HCT116 (cell line): ENCODE results near the gene NEUROD1. TPM values are rescaled to one million over a fixed set of nuclear protein-coding genes. Genes with fewer than 3 reads are reported as not detected.

ENCODE experiments used
- ATAC-seq: fragments of 200-7000 bp; cut with Tn5 transposase; 2 replicates; pipeline ENCODE4 v1.9.1; 2020; ENCODE audit warnings: mild to moderate bottlenecking, moderate library complexity
- BruUV-seq: library from RNA; stranded (reverse); fragments of 400-500 nt; replicated peaks from 2 replicates; lab custom pipeline; 2021; lab: Mats Ljungman, UMichigan
- CTCF ChIA-PET: fragments of 300-600 bp; sonication (Branson Sonifier 250); formaldehyde crosslinking; loops from one replicate; lab custom pipeline; 2021; ENCODE audit warnings: antibody characterized with exemption; lab: Charles Lee
- POLR2A ChIA-PET: fragments of 300-600, 350-600 bp; sonication (Branson Sonifier 250); formaldehyde crosslinking; loops from one replicate; lab custom pipeline; 2021; ENCODE audit warnings: antibody characterized with exemption; lab: Charles Lee
- RAD21 ChIA-PET, 2 experiments: fragments of 300-600 bp; sonication (Branson Sonifier 250); formaldehyde crosslinking; loops; one replicate each; lab custom pipeline; 2023; ENCODE audit warnings: low total read pairs in 2 of 2; ENCODE audit not compliant: uncharacterized antibody in 2 of 2, unreplicated experiment in 2 of 2, low non-redundant PET in 1 of 2; lab: Charles Lee
- DNase-seq: peaks from one replicate; pipeline ENCODE4 v3.0.0-alpha.2; 2010; ENCODE audit warnings: low read depth, low spot score
- H2AFZ ChIP-seq: fragments of 200-600 bp; shearing (Covaris generic), sonication (generic); 2 replicates; pipeline ENCODE4 v1.6.1; 2017; ENCODE audit warnings: low read depth, mixed run types, mixed read lengths, antibody characterized with exemption, low read length; ENCODE audit not compliant: poor library complexity, severe bottlenecking
- H3K27ac ChIP-seq: 2 replicates; pipeline ENCODE4 v1.5.1; 2012; ENCODE audit warnings: low read depth, low read length
- H3K27me3 ChIP-seq: fragments of 200-600 bp; sonication (generic); 2 replicates; pipeline ENCODE4 v1.6.1; 2016; ENCODE audit warnings: mixed run types, low read length, mixed read lengths; ENCODE audit not compliant: insufficient read depth
- H3K36me3 ChIP-seq, 2 experiments: fragments of 200-500 bp in 1 of 2; fragments of 200-600 bp in 1 of 2; sonication (Bioruptor generic) in 1 of 2; sonication (generic) in 1 of 2; 2 replicates each; pipeline versions ENCODE4 v1.5.1 to v1.6.1; 2014 to 2016; ENCODE audit warnings: low read length in 2 of 2, inconsistent platforms in 1 of 2, mixed read lengths in 1 of 2, mixed run types in 1 of 2; ENCODE audit not compliant: insufficient read depth in 2 of 2, control insufficient read depth in 1 of 2
- H3K4me1 ChIP-seq, 2 experiments: fragments of 200-600 bp in 1 of 2; sonication (generic) in 1 of 2; 2 replicates each; pipeline versions ENCODE4 v1.5.1 to v1.6.1; 2012 to 2017; ENCODE audit warnings: low read length in 2 of 2, inconsistent platforms in 1 of 2, mild to moderate bottlenecking in 1 of 2, mixed read lengths in 1 of 2, mixed run types in 1 of 2, moderate library complexity in 1 of 2; ENCODE audit not compliant: insufficient read depth in 2 of 2, control insufficient read depth in 1 of 2
- H3K4me2 ChIP-seq: fragments of 200-600 bp; sonication (generic); 2 replicates; pipeline ENCODE4 v1.6.1; 2017; ENCODE audit warnings: mixed run types, low read length, mixed read lengths
- H3K4me3 ChIP-seq, 2 experiments: fragments of 200-600 bp in 1 of 2; sonication (generic) in 1 of 2; replicated peaks in 1 of 2; 2 replicates each; pipeline ENCODE4 v1.5.1; 2011 to 2016; ENCODE audit warnings: low read length in 2 of 2, control low read depth in 1 of 2, low read depth in 1 of 2, mild to moderate bottlenecking in 1 of 2, mixed read lengths in 1 of 2, mixed run types in 1 of 2
- H3K79me2 ChIP-seq: fragments of 200-600 bp; sonication (generic); 2 replicates; pipeline ENCODE4 v1.6.1; 2017; ENCODE audit warnings: mild to moderate bottlenecking, mixed run types, low read length, moderate library complexity, mixed read lengths; ENCODE audit not compliant: insufficient read depth
- H3K9ac ChIP-seq: fragments of 200-600 bp; sonication (generic); 2 replicates; pipeline ENCODE4 v1.6.1; 2016; ENCODE audit warnings: low read length, mixed read lengths
- H3K9me2 ChIP-seq: fragments of 200-600 bp; sonication (generic), shearing (Covaris generic); 2 replicates; pipeline ENCODE4 v1.6.1; 2017; ENCODE audit warnings: mixed run types, mild to moderate bottlenecking, moderate library complexity; ENCODE audit not compliant: insufficient read depth
- H3K9me3 ChIP-seq, 2 experiments: fragments of 200-500 bp in 1 of 2; fragments of 200-600 bp in 1 of 2; sonication (Bioruptor generic) in 1 of 2; sonication (generic) in 1 of 2; 2 replicates each; pipeline ENCODE4 v1.6.1; 2014 to 2017; ENCODE audit warnings: low read length in 2 of 2, mixed read lengths in 2 of 2, inconsistent platforms in 1 of 2, low read depth in 1 of 2, mild to moderate bottlenecking in 1 of 2, mixed run types in 1 of 2, moderate library complexity in 1 of 2; ENCODE audit not compliant: control insufficient read depth in 1 of 2, insufficient read depth in 1 of 2
- H4K20me1 ChIP-seq: fragments of 200-600 bp; sonication (generic), shearing (Covaris generic); 2 replicates; pipeline ENCODE4 v1.6.1; 2017; ENCODE audit warnings: mixed run types, mild to moderate bottlenecking, moderate library complexity; ENCODE audit not compliant: insufficient read depth
- CBX3 ChIP-seq: IDR thresholded peaks from 2 replicates; pipeline ENCODE4 v1.6.1; 2012; ENCODE audit warnings: low read depth
- EZH2 ChIP-seq: fragments of 200-600 bp; sonication (generic); IDR thresholded peaks from 2 replicates; pipeline ENCODE4 v1.6.1; 2017; ENCODE audit warnings: antibody characterized with exemption, mixed run types
- EZH2phosphoT487 ChIP-seq: fragments of 200-600 bp; IDR thresholded peaks from 2 replicates; pipeline ENCODE4 v1.6.1; 2018; ENCODE audit warnings: antibody characterized with exemption, borderline replicate concordance
- FOSL1 ChIP-seq: IDR thresholded peaks from 2 replicates; pipeline ENCODE4 v1.6.1; 2012; ENCODE audit warnings: low read depth
- POLR2A ChIP-seq: IDR thresholded peaks from 2 replicates; pipeline ENCODE4 v1.7.0; 2011; ENCODE audit warnings: borderline replicate concordance; ENCODE audit not compliant: insufficient read depth, insufficient read length; ENCODE audit errors: extremely low read depth
- RAD21 ChIP-seq: IDR thresholded peaks from 2 replicates; pipeline ENCODE4 v1.6.1; 2012; ENCODE audit warnings: low read depth, mild to moderate bottlenecking
- SP1 ChIP-seq: IDR thresholded peaks from 2 replicates; pipeline ENCODE4 v1.6.1; 2012; ENCODE audit warnings: low read depth
- TCF7L2 ChIP-seq: IDR thresholded peaks from 2 replicates; pipeline ENCODE4 v1.7.0; 2011; ENCODE audit warnings: borderline replicate concordance, inconsistent platforms; ENCODE audit not compliant: insufficient read depth, insufficient read length; ENCODE audit errors: extremely low read depth
- intact Hi-C: fragments of 100-400 bp; cut with micrococcal nuclease; formaldehyde crosslinking; loops from 2 replicates; pipeline ENCODE4 v1.10.0; 2022
- total RNA-seq: library from RNA; stranded (reverse); gene quantifications from one replicate; pipeline ENCODE4 v1.2.1, GENCODE V29; 2021; ENCODE audit not compliant: unreplicated experiment
- TF ChIP-seq, protein P1 (sequence below): IDR thresholded peaks from 2 replicates; pipeline ENCODE4 v1.6.1; 2012; ENCODE audit warnings: low read depth
- TF ChIP-seq, protein P2 (sequence below): IDR thresholded peaks from 2 replicates; pipeline ENCODE4 v1.6.1; 2012

The NEUROD1 gene
- total RNA-seq, 1 experiment from 2014 or later: not detected

DNA sequence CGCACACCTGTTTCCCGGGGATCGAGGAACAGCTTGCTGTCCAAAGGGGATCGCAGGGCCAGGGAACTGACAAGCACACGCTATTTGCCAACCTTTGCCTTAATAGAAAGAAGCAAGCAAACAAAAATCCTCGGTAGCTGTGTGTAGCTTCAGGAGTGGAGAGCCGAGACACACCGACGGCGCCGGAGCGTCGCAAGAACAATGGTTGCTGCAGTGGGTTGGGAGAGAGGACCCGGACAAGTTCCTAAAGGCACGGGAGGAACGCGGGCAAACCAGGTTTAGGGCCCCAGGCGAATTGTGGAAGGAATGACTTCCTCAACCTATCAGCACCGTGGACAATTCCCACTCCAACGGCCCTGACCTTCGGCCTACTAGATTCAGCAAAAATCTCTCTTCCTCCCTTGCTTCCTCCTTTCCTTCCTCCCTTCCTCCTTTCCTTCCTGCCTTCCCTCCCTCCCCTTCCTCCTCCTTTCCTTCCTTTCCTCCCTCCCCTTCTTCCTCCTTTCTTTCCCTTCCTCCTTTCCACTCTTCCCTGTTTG is 4.9 kb upstream of the NEUROD1 start:
- TF ChIP-seq, protein P1, sequence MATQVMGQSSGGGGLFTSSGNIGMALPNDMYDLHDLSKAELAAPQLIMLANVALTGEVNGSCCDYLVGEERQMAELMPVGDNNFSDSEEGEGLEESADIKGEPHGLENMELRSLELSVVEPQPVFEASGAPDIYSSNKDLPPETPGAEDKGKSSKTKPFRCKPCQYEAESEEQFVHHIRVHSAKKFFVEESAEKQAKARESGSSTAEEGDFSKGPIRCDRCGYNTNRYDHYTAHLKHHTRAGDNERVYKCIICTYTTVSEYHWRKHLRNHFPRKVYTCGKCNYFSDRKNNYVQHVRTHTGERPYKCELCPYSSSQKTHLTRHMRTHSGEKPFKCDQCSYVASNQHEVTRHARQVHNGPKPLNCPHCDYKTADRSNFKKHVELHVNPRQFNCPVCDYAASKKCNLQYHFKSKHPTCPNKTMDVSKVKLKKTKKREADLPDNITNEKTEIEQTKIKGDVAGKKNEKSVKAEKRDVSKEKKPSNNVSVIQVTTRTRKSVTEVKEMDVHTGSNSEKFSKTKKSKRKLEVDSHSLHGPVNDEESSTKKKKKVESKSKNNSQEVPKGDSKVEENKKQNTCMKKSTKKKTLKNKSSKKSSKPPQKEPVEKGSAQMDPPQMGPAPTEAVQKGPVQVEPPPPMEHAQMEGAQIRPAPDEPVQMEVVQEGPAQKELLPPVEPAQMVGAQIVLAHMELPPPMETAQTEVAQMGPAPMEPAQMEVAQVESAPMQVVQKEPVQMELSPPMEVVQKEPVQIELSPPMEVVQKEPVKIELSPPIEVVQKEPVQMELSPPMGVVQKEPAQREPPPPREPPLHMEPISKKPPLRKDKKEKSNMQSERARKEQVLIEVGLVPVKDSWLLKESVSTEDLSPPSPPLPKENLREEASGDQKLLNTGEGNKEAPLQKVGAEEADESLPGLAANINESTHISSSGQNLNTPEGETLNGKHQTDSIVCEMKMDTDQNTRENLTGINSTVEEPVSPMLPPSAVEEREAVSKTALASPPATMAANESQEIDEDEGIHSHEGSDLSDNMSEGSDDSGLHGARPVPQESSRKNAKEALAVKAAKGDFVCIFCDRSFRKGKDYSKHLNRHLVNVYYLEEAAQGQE: peak; percentile 54
- TF ChIP-seq, protein P2, sequence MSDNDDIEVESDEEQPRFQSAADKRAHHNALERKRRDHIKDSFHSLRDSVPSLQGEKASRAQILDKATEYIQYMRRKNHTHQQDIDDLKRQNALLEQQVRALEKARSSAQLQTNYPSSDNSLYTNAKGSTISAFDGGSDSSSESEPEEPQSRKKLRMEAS: no peak

DNA sequence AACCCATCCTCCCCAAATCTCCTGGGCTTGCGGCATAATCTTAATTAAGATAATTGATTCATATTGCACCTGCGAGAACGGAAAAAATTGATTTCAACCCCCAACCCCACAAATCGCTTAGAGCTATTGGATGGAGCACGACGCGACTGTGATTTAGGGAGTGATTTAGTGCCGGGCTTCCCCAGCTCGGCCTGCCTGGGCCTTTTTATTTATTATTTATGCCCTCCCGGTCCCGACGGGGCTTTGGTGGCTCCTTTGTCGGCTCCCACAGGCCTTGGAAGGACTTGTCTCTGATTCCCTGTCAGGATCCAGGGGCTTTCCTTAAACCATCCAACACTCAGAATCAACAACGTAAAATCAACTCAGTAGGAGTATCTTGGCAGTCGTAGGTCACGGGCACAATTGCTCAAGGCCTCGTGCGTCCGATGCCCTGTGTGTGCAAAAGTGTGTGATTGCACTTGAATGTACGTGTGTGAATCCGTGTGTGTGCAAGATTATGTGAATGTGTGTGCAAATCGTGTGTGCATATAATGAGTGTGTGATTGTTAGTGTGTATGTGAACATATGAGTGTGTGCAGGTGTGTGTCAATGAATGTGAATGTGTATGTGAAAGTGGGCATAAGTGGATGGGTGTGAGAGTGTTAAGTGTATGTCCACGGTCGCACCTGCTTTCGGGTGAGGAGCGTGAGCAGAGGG is 4.3 kb upstream of the NEUROD1 start:
- ATAC-seq (no peak), DNase-seq (no peak)
- Histone ChIP-seq H2AFZ (no peak overlapping the region), H3K27ac (no peak overlapping the region), H3K79me2 (no peaks in the 10 kb centered on the region), H3K36me3 (no peaks in the 10 kb centered on the region), H4K20me1 (no peaks in the 10 kb centered on the region), H3K4me1 (peaks cover 0 to 10% of the 10 kb centered on the region in 2 experiments; a peak in 2 of 4 replicates), H3K9me2 (no peaks in the 10 kb centered on the region), H3K27me3 (peaks cover 14% of the 10 kb centered on the region; the same call in 1 of the 2 replicates), H3K9me3 (no peaks in the 10 kb centered on the region), H3K9ac (no peak overlapping the region), H3K4me2 (no peak overlapping the region), H3K4me3 (no peak overlapping the region)
- ChIA-PET POLR2A (no interaction called here), RAD21 (no interaction called here), CTCF (no interaction called here)
- BruUV-seq: no TSS peak
- intact Hi-C loops: no loop called here
- TF ChIP-seq SP1 (no peak), EZH2phosphoT487 (no peak), TCF7L2 (no peak), FOSL1 (no peak), RAD21 (no peak), CBX3 (no peak), POLR2A (no peak), EZH2 (no peak)
- TF ChIP-seq, protein P1: no peak
- TF ChIP-seq, protein P2: no peak

More for the DNA sequence above, 4.9 kb upstream of the NEUROD1 start:
- BruUV-seq: no TSS peak
- no peak overlapping the region for H2AFZ ChIP-seq
- ChIA-PET RAD21 (no interaction called here), POLR2A (no interaction called here), CTCF (no interaction called here)
- no peak overlapping the region for H3K4me3 ChIP-seq
- H3K27me3 ChIP-seq: peaks cover 14% of the 10 kb centered on the region; the same call in 1 of the 2 replicates
- H4K20me1 ChIP-seq: no peaks in the 10 kb centered on the region
- no peak overlapping the region for H3K4me2 ChIP-seq
- no peaks in the 10 kb centered on the region for H3K36me3 ChIP-seq
- DNase-seq (no peak), ATAC-seq (no peak)
- H3K27ac ChIP-seq: no peak overlapping the region
- H3K79me2 ChIP-seq: no peaks in the 10 kb centered on the region
- peaks cover 0 to 10% of the 10 kb centered on the region in 2 experiments; a peak in 2 of 4 replicates for H3K4me1 ChIP-seq
- no peaks in the 10 kb centered on the region for H3K9me2 ChIP-seq
- intact Hi-C loops: no loop called here
- H3K9ac ChIP-seq: no peak overlapping the region
- no peaks in the 10 kb centered on the region for H3K9me3 ChIP-seq
